Transverse colon (tissue), 4 donors: ENCODE results near the gene IQCM. TPM values are rescaled to one million over a fixed set of nuclear protein-coding genes. Genes with fewer than 3 reads are reported as not detected.

Source experiments
- DNase-seq: peaks from one replicate; pipeline ENCODE4 v3.0.0-alpha.2; 2019
- H3K27ac ChIP-seq, 4 donors: fragments of 200-600 bp; sonication (generic); 2 replicates each; pipeline ENCODE4 v1.5.1; 2016 to 2018; ENCODE audit warnings: inconsistent platforms in 4 of 4
- H3K27me3 ChIP-seq: fragments of 200-600 bp; sonication (generic); 2 replicates; pipeline ENCODE4 v1.5.1; 2017; ENCODE audit warnings: inconsistent platforms
- H3K36me3 ChIP-seq, 4 donors: fragments of 200-600 bp; sonication (generic); 2 replicates each; pipeline ENCODE4 v1.5.1; 2017 to 2019; ENCODE audit warnings: inconsistent platforms in 4 of 4
- H3K4me1 ChIP-seq, 4 donors: fragments of 200-600 bp; sonication (generic); 2 replicates each; pipeline ENCODE4 v1.5.1; 2017 to 2020; ENCODE audit warnings: inconsistent platforms in 4 of 4
- H3K4me3 ChIP-seq, 4 donors: fragments of 200-600 bp; sonication (generic); 1 replicate in 1 of 4; 2 replicates in 3 of 4; pipeline versions ENCODE4 v1.5.1 to v1.6.1; 2017 to 2019; ENCODE audit warnings: inconsistent platforms in 4 of 4
- H3K9me3 ChIP-seq, 2 donors: fragments of 200-600 bp; sonication (generic); 2 replicates each; pipeline ENCODE4 v1.5.1; 2017 to 2019; ENCODE audit warnings: inconsistent platforms in 2 of 2
- EP300 ChIP-seq: sonication (generic); formaldehyde crosslinking; IDR thresholded peaks from one replicate; pipeline ENCODE4 v1.6.1; 2017; ENCODE audit warnings: antibody characterized with exemption, low read depth
- POLR2A ChIP-seq: fragments of 450-650 bp; IDR thresholded peaks from one replicate; pipeline ENCODE4 v1.6.1; 2016; ENCODE audit warnings: antibody characterized with exemption, mild to moderate bottlenecking, moderate library complexity
- POLR2AphosphoS5 ChIP-seq, 3 donors: sonication (generic); formaldehyde crosslinking; IDR thresholded peaks; one replicate each; pipeline ENCODE4 v1.6.1; 2016; ENCODE audit warnings: antibody characterized with exemption in 3 of 3
- WGBS, 2 donors: methylation state at CpG; one replicate each; pipeline ENCODE4 v1.1.5; 2018; ENCODE audit warnings: low coverage in 1 of 2; 5-methylcytosine and 5-hydroxymethylcytosine counted together
- in situ Hi-C, 4 donors: fragments of 200-750 bp; cut with MboI; loops; one replicate each; pipeline versions ENCODE4 v1.15.0 to v1.15.1; 2017; ENCODE audit warnings: low sequenced_read_pairs in 3 of 4, low pct_ligation_motif_present in 1 of 4, low pct_unique_long_range_greater_than_20kb in 1 of 4
- intact Hi-C: fragments of 100-400 bp; cut with DNase I; formaldehyde crosslinking; loops from one replicate; pipeline ENCODE4 v1.15.1; 2023; ENCODE audit warnings: low total_unique reads
- total RNA-seq, 4 donors: library from RNA; depleted of rRNA; stranded (reverse); fragments of >200 nt; gene quantifications; one replicate each; pipeline ENCODE4 v1.1.0, GENCODE V29; 2016
- TF ChIP-seq, protein P1 (sequence below), 5 experiments: fragments of 200-600 bp in 3 of 5; fragments of 450-650 bp in 2 of 5; sonication (generic) in 3 of 5; IDR thresholded peaks; 1 replicate in 2 of 5; 2 replicates in 3 of 5; pipeline ENCODE4 v1.5.1; 2016 to 2017; ENCODE audit warnings: antibody characterized with exemption in 5 of 5, inconsistent platforms in 3 of 5, mild to moderate bottlenecking in 2 of 5, moderate library complexity in 1 of 5

The IQCM gene
- total RNA-seq, 4 donors from 2014 or later = 4.0 to 8.6 (median 8.5) TPM

- H3K36me3 ChIP-seq = no peaks in the 10 kb centered on the region
- H3K27me3 ChIP-seq = no peaks in the 10 kb centered on the region
- no peak for TF ChIP-seq POLR2AphosphoS5 (IDR thresholded peaks at IDR 0.05)
- TF ChIP-seq, protein P1, sequence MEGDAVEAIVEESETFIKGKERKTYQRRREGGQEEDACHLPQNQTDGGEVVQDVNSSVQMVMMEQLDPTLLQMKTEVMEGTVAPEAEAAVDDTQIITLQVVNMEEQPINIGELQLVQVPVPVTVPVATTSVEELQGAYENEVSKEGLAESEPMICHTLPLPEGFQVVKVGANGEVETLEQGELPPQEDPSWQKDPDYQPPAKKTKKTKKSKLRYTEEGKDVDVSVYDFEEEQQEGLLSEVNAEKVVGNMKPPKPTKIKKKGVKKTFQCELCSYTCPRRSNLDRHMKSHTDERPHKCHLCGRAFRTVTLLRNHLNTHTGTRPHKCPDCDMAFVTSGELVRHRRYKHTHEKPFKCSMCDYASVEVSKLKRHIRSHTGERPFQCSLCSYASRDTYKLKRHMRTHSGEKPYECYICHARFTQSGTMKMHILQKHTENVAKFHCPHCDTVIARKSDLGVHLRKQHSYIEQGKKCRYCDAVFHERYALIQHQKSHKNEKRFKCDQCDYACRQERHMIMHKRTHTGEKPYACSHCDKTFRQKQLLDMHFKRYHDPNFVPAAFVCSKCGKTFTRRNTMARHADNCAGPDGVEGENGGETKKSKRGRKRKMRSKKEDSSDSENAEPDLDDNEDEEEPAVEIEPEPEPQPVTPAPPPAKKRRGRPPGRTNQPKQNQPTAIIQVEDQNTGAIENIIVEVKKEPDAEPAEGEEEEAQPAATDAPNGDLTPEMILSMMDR (IDR thresholded peaks at IDR 0.05) = no peak
- no peak for TF ChIP-seq POLR2A
- TF ChIP-seq EP300 = no peak
- in situ Hi-C loops = no loop called here
- no peak overlapping the region for H3K4me3 ChIP-seq
- H3K9me3 ChIP-seq = no peaks in the 10 kb centered on the region
- no peak overlapping the region for H3K27ac ChIP-seq
- H3K4me1 ChIP-seq = no peaks in the 10 kb centered on the region
- DNase-seq = no peak
- intact Hi-C loops = no loop called here
Observed at GRCh38 chr4:149466446-149466845, 349.2 kb downstream of the IQCM start.

DNA sequence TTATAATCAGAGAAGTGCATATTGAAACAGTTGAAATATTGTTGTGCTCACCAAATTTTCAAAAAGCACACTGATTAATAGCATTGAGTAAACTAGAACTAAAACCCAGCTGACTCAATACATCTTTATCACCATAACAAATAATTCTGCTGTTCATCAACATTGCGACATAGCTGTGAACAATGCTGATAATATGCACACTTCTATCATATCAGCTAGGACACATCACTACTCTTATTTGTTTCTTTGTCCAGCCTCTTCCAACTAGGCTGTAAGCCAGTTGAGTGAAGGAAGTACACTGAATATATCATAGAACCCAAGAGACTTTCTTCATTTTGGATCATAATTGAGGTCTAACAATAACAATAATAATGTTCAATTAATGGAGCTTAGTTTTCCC is 349.7 kb downstream of the IQCM start:
- TF ChIP-seq POLR2A (no peak), EP300 (no peak)
- TF ChIP-seq, protein P1 (IDR thresholded peaks at IDR 0.05) = no peak
- Histone ChIP-seq H3K4me3 (no peak overlapping the region), H3K27me3 (no peaks in the 10 kb centered on the region), H3K4me1 (no peaks in the 10 kb centered on the region), H3K36me3 (no peaks in the 10 kb centered on the region), H3K9me3 (no peaks in the 10 kb centered on the region), H3K27ac (no peak overlapping the region)
- in situ Hi-C loops = no loop called here
- no peak for DNase-seq
- intact Hi-C loops = no loop called here
- WGBS, 2 donors = 67 to 85% methylated on average over 1 of the region's 1 CpG

DNA sequence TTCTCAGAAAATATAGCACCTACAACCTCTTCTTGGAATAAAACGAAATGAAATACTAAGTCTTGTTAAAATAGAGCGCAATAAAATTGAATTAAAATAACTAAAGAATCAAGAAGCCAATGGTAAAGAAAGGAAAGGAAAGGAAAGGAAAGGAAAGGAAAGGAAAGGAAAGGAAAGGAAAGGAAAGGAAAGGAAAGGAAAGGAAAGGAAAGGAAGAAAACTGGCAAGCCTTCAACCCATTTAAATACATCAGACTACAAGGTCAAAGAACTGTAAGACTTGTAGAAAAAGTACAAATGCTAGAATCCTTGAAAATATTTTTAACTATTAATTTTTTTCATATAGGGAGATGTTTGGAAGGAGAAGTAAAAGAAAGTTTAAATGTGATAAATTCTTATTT is 372.1 kb downstream of the IQCM start:
- no peaks in the 10 kb centered on the region for H3K9me3 ChIP-seq
- WGBS, 2 donors = 79% methylated on average over 2 of the region's 2 CpGs; no CpG with 5 or more reads in 1 of the 2 donors
- H3K4me1 ChIP-seq = no peaks in the 10 kb centered on the region

GRCh38 chr4:149441338-149441737 is 374.3 kb downstream of the IQCM start:
- intact Hi-C loops = no loop called here
- no peak overlapping the region for H3K27ac ChIP-seq

More for the DNA sequence above, 372.1 kb downstream of the IQCM start:
- TF ChIP-seq, protein P1 (IDR thresholded peaks at IDR 0.05) = no peak
- TF ChIP-seq EP300 (no peak), POLR2AphosphoS5 (IDR thresholded peaks at IDR 0.05) (no peak), POLR2A (no peak)
- no peaks in the 10 kb centered on the region for H3K27me3 ChIP-seq
- DNase-seq = no peak
- H3K4me3 ChIP-seq = no peak overlapping the region
- no peaks in the 10 kb centered on the region for H3K36me3 ChIP-seq
- H3K27ac ChIP-seq = no peak overlapping the region
- in situ Hi-C loops = no loop called here
- intact Hi-C loops = no loop called here

More at GRCh38 chr4:149441338-149441737, 374.3 kb downstream of the IQCM start:
- H3K27me3 ChIP-seq = no peaks in the 10 kb centered on the region
- 64 to 75% methylated on average over 1 of the region's 1 CpG for WGBS, 2 donors
- no peak overlapping the region for H3K4me3 ChIP-seq
- H3K36me3 ChIP-seq = no peaks in the 10 kb centered on the region
- in situ Hi-C loops = no loop called here
- H3K9me3 ChIP-seq = no peaks in the 10 kb centered on the region
- DNase-seq = no peak
- TF ChIP-seq, protein P1 (IDR thresholded peaks at IDR 0.05) = no peak
- TF ChIP-seq EP300 (no peak), POLR2A (no peak), POLR2AphosphoS5 (IDR thresholded peaks at IDR 0.05) (no peak)
- no peaks in the 10 kb centered on the region for H3K4me1 ChIP-seq
